Measurements from ENCODE around the gene RNASEH1.

The RNASEH1 gene

DNA sequence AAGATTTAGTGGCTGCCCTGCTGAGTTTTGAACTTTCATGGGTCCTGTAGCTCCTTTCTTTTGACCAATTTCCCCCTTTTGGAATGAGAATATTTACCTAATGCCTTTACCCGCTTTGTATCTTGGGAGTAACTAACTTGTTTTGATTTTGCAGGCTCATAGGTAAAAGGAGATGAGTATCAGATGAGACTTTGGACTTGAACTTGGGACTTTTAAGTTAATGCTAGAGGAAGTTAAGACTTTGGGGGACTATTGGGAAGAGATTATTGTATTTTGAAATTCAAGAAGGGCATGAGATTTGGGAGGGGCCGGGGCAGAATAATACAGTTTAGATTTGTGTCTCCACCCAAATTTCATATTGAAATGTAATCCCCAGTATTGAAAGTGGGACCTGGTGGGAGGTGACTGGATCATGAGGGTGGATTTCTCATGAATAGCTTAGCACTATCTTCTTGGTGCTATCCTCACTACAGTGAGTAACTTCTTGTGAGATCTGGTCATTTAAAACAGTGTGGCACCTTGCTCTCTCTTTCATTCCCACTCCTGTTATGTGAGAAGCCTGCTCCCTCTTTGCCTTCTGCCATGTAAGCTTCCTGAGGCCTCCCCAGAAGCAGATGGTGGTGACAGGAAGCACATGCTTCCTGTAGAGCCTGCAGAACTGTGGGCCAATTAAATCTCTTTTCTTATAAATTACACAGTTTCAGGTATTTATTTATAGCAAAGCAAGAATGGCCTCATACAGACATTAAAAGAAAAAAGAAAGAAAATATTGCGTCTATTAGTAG is 44.9 kb downstream of the RNASEH1 start:
- TF ChIP-seq, protein P1, sequence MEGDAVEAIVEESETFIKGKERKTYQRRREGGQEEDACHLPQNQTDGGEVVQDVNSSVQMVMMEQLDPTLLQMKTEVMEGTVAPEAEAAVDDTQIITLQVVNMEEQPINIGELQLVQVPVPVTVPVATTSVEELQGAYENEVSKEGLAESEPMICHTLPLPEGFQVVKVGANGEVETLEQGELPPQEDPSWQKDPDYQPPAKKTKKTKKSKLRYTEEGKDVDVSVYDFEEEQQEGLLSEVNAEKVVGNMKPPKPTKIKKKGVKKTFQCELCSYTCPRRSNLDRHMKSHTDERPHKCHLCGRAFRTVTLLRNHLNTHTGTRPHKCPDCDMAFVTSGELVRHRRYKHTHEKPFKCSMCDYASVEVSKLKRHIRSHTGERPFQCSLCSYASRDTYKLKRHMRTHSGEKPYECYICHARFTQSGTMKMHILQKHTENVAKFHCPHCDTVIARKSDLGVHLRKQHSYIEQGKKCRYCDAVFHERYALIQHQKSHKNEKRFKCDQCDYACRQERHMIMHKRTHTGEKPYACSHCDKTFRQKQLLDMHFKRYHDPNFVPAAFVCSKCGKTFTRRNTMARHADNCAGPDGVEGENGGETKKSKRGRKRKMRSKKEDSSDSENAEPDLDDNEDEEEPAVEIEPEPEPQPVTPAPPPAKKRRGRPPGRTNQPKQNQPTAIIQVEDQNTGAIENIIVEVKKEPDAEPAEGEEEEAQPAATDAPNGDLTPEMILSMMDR (IDR thresholded peaks at IDR 0.05; ENCODE audit: low read length, missing control alignments): no peak
- no peak overlapping the region for H3K4me3 ChIP-seq (replicated peaks; ENCODE audit: low read depth, low read length)
- no peak for DNase-seq (ENCODE audit: low read depth)

- no peak overlapping the region for H3K4me3 ChIP-seq (replicated peaks; ENCODE audit: low read depth, low read length)
- DNase-seq (ENCODE audit: low read depth): peak; percentile 8
- TF ChIP-seq, protein P1 (IDR thresholded peaks at IDR 0.05; ENCODE audit: low read length, missing control alignments): no peak
Measured at GRCh38 chr2:3512086-3512485, 46.0 kb downstream of the RNASEH1 start.

DNA sequence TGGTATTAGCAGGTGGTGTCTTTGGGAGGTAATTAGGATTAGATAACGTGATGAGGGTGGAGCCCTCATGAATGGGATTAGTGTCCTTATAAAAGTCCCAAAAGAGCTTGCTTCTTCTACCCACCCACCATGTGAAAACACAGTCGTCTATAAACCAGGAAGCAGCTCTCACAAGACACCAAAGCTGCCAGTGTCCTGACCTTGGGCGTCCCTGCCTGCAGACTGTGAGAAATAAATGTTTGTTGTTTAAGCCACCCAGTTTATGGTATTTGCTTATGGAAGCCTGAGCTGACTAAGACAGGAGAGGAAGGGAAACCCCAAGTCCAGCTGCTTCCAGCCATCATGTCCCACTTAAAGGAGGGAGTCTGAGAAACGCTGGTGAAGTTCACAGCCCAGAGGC is 52.4 kb downstream of the RNASEH1 start:
- no peak for DNase-seq (ENCODE audit: low read depth)
- no peak overlapping the region for H3K4me3 ChIP-seq (replicated peaks; ENCODE audit: low read depth, low read length)
- TF ChIP-seq, protein P1 (IDR thresholded peaks at IDR 0.05; ENCODE audit: low read length, missing control alignments): no peak

DNA sequence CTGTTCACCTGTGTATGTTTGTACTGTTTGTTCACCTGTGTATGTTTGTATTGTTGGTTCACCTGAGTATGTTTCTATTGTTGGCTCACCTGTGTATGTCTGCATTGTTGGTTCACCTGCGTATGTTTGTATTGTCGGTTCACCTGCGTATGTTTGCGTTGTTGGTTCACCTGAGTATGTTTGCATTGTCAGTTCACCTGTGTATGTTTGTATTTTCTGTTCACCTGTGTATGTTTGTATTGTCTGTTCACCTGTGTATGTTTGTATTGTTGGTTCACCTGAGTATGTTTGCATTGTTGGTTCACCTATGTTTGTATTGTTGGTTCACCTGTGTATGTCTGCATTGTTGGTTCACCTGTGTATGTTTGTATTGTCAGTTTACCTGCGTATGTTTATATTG is 53.4 kb downstream of the RNASEH1 start:
- no peak for DNase-seq (ENCODE audit: low read depth)
- TF ChIP-seq, protein P1 (IDR thresholded peaks at IDR 0.05; ENCODE audit: low read length, missing control alignments): no peak
- no peak overlapping the region for H3K4me3 ChIP-seq (replicated peaks; ENCODE audit: low read depth, low read length)

GRCh38 chr2:3503483-3503882 is 54.6 kb downstream of the RNASEH1 start:
- H3K4me3 ChIP-seq (replicated peaks; ENCODE audit: low read depth, low read length): no peak overlapping the region
- no peak for DNase-seq (ENCODE audit: low read depth)
- TF ChIP-seq, protein P1 (IDR thresholded peaks at IDR 0.05; ENCODE audit: low read length, missing control alignments): no peak

GRCh38 chr2:3503046-3503445 is 55.1 kb downstream of the RNASEH1 start:
- no peak for DNase-seq (ENCODE audit: low read depth)
- TF ChIP-seq, protein P1 (IDR thresholded peaks at IDR 0.05; ENCODE audit: low read length, missing control alignments): no peak
- H3K4me3 ChIP-seq (replicated peaks; ENCODE audit: low read depth, low read length): no peak overlapping the region

All from fibroblast of pulmonary artery (primary cell).